GM19397 (cell line): ENCODE measurements around the gene SLMAP.
"Not testable (repeated sequence)": the region's sequence is repeated elsewhere in the genome, so short reads cannot be mapped to it uniquely, and the experiment has no call there.

ENCODE experiments used
- ATAC-seq: cut with Tn5 transposase; IDR thresholded peaks from one replicate; pipeline ENCODE4 v1.9.1; 2021; ENCODE audit warnings: mild to moderate bottlenecking, moderate library complexity; ENCODE audit not compliant: unreplicated experiment

Gene SLMAP

GRCh38 chr3:57826952-57827723 lies 71.0 kb downstream of the SLMAP start:
- no peak for ATAC-seq

GRCh38 chr3:57827757-57828156 lies 71.6 kb downstream of the SLMAP start:
- no peak for ATAC-seq

- no peak for ATAC-seq
Measured at GRCh38 chr3:57832486-57832885, 76.4 kb downstream of the SLMAP start.

- no peak for ATAC-seq
Measured at GRCh38 chr3:57832900-57833313, 76.8 kb downstream of the SLMAP start.

- no peak for ATAC-seq
Measured at GRCh38 chr3:57833763-57834162, 77.7 kb downstream of the SLMAP start.

GRCh38 chr3:57837686-57838085 lies 81.6 kb downstream of the SLMAP start:
- no peak for ATAC-seq

GRCh38 chr3:57838627-57839026 lies 82.5 kb downstream of the SLMAP start:
- no peak for ATAC-seq

GRCh38 chr3:57840473-57840872 lies 84.4 kb downstream of the SLMAP start:
- no peak for ATAC-seq

- ATAC-seq = no peak
Measured at GRCh38 chr3:57841818-57842217, 85.7 kb downstream of the SLMAP start.

GRCh38 chr3:57848177-57848738 lies 92.1 kb downstream of the SLMAP start:
- ATAC-seq = no peak

- ATAC-seq = no peak
Measured at GRCh38 chr3:57851304-57851703, 95.2 kb downstream of the SLMAP start.

GRCh38 chr3:57852896-57853295 lies 96.8 kb downstream of the SLMAP start:
- ATAC-seq = no peak

- ATAC-seq = no peak
Measured at GRCh38 chr3:57855281-57855680, 99.2 kb downstream of the SLMAP start.

GRCh38 chr3:57855943-57856342 lies 99.8 kb downstream of the SLMAP start:
- ATAC-seq = no peak

- ATAC-seq = no peak
Measured at GRCh38 chr3:57856675-57857074, 100.6 kb downstream of the SLMAP start.

GRCh38 chr3:57862894-57863293 lies 106.8 kb downstream of the SLMAP start:
- no peak for ATAC-seq

- ATAC-seq = no peak
Measured at GRCh38 chr3:57863380-57863779, 107.3 kb downstream of the SLMAP start.

- ATAC-seq = no peak
Measured at GRCh38 chr3:57864853-57865252, 108.7 kb downstream of the SLMAP start.

GRCh38 chr3:57869110-57869509 lies 113.0 kb downstream of the SLMAP start:
- not testable (repeated sequence) for ATAC-seq

GRCh38 chr3:57872606-57873005 lies 116.5 kb downstream of the SLMAP start:
- no peak for ATAC-seq

- no peak for ATAC-seq
Measured at GRCh38 chr3:57876632-57877031, 120.5 kb downstream of the SLMAP start.

- no peak for ATAC-seq
Measured at GRCh38 chr3:57877116-57877515, 121.0 kb downstream of the SLMAP start.

- not testable (repeated sequence) for ATAC-seq
Measured at GRCh38 chr3:57884436-57884835, 128.3 kb downstream of the SLMAP start.
